K562 (cell line): ENCODE data around the gene HNRNPA2B1. TPM values are rescaled to one million over a fixed set of nuclear protein-coding genes. Genes with fewer than 3 reads are reported as not detected.

Experiments used
- BCL6 ChIP-seq: fragments of 250-450 bp; sonication (Bioruptor Pico); IDR thresholded peaks from 2 replicates; pipeline ENCODE4 v1.4.0; 2020
- CC2D1A ChIP-seq: fragments of 450-650 bp; IDR thresholded peaks from 2 replicates; pipeline ENCODE4 v1.6.1; 2017; ENCODE audit warnings: mild to moderate bottlenecking
- DNMT1 ChIP-seq: fragments of 450-650 bp; IDR thresholded peaks from 2 replicates; pipeline ENCODE4 v1.6.1; 2016; ENCODE audit warnings: antibody characterized with exemption, mild to moderate bottlenecking
- KLF10 ChIP-seq: fragments of 250-450 bp; sonication (Bioruptor Pico); IDR thresholded peaks from 2 replicates; pipeline ENCODE4 v1.6.1; 2021; ENCODE audit warnings: matching md5 sums
- NBN ChIP-seq: fragments of 450-650 bp; IDR thresholded peaks from 2 replicates; pipeline ENCODE4 v1.6.1; 2016; ENCODE audit warnings: low read depth, mild to moderate bottlenecking
- PHB2 ChIP-seq: fragments of 450-650 bp; IDR thresholded peaks from 2 replicates; pipeline ENCODE4 v1.6.1; 2017; ENCODE audit warnings: low read depth
- PURB ChIP-seq: sonication (generic); formaldehyde crosslinking; IDR thresholded peaks from 2 replicates; pipeline ENCODE4 v1.9.0; 2021; ENCODE audit warnings: low read depth, mild to moderate bottlenecking, missing genetic modification reagents
- SRSF9 ChIP-seq: fragments of 200-400 bp; formaldehyde crosslinking; IDR thresholded peaks from 2 replicates; pipeline ENCODE4 v1.6.1; 2017; ENCODE audit warnings: low read depth, low read length, borderline replicate concordance
- U2AF2 ChIP-seq: fragments of 200-400 bp; formaldehyde crosslinking; optimal IDR thresholded peaks from 2 replicates; pipeline ENCODE3; 2017; ENCODE audit warnings: low read depth, mild to moderate bottlenecking, low read length
- ZBTB7A ChIP-seq: IDR thresholded peaks from 2 replicates; pipeline ENCODE4 v1.6.1; 2011; ENCODE audit warnings: low read depth, mild to moderate bottlenecking, low read length, moderate library complexity, borderline replicate concordance; ENCODE audit not compliant: control insufficient read depth
- ZNF274 ChIP-seq: IDR thresholded peaks from 2 replicates; pipeline ENCODE4 v1.6.1; 2011; ENCODE audit warnings: low read depth, mild to moderate bottlenecking, low read length, moderate library complexity, borderline replicate concordance
- ZNF740 ChIP-seq, 3 experiments: fragments of 200-800 bp in 1 of 3; sonication (Bioruptor generic) in 1 of 3; sonication (generic) in 1 of 3; formaldehyde crosslinking in 1 of 3; IDR thresholded peaks; 2 replicates each; pipeline versions ENCODE4 v1.6.1 to v1.8.0; 2016 to 2022; ENCODE audit warnings: mild to moderate bottlenecking in 2 of 3, missing compliant biosample characterization in 2 of 3, missing genetic modification characterization in 2 of 3, missing genetic modification reagents in 1 of 3
- polyA plus RNA-seq, 8 experiments: library from polyadenylated mRNA; depleted of rRNA in 4 of 8; stranded (reverse) in 5 of 8; unstranded in 3 of 8; fragments of >200 nt; fragmentation: Nextera tagmentation in 2 of 8; fragmentation: Illumina TruSeq in 1 of 8; extraction: Ambion mirVana in 2 of 8; extraction: Trizol in 1 of 8; gene quantifications; 2 replicates each; pipeline versions ENCODE4 v1.2.1 to v1.2.3, GENCODE V29; 2011 to 2014; ENCODE audit warnings: inconsistent platforms in 1 of 8, missing spikeins in 1 of 8
- total RNA-seq, 7 experiments: library from RNA; depleted of rRNA in 6 of 7; stranded (reverse); fragments of >200 nt in 6 of 7; fragmentation: Illumina TruSeq in 2 of 7; extraction: Trizol in 2 of 7; gene quantifications; 2 replicates each; pipeline versions ENCODE4 v1.2.1 to v1.2.3, GENCODE V29; 2011 to 2021; ENCODE audit warnings: low replicate concordance in 1 of 7
- TF ChIP-seq, protein P1 (sequence below), 2 experiments: fragments of 450-650 bp; IDR thresholded peaks; 2 replicates each; pipeline ENCODE4 v1.6.1; 2018; ENCODE audit warnings: mild to moderate bottlenecking in 2 of 2, low read depth in 1 of 2; ENCODE audit not compliant: partially characterized antibody in 2 of 2
- TF ChIP-seq, protein P2 (sequence below): fragments of 450-650 bp; IDR thresholded peaks from 2 replicates; pipeline ENCODE4 v1.6.1; 2016; ENCODE audit warnings: low read depth

The HNRNPA2B1 gene
- total and polyA plus RNA-seq, 9 of the 15 experiments (the other 6 are each of a cell fraction or from before 2014, with no cell fraction given): 630 to 1,989 (median 865) TPM

DNA sequence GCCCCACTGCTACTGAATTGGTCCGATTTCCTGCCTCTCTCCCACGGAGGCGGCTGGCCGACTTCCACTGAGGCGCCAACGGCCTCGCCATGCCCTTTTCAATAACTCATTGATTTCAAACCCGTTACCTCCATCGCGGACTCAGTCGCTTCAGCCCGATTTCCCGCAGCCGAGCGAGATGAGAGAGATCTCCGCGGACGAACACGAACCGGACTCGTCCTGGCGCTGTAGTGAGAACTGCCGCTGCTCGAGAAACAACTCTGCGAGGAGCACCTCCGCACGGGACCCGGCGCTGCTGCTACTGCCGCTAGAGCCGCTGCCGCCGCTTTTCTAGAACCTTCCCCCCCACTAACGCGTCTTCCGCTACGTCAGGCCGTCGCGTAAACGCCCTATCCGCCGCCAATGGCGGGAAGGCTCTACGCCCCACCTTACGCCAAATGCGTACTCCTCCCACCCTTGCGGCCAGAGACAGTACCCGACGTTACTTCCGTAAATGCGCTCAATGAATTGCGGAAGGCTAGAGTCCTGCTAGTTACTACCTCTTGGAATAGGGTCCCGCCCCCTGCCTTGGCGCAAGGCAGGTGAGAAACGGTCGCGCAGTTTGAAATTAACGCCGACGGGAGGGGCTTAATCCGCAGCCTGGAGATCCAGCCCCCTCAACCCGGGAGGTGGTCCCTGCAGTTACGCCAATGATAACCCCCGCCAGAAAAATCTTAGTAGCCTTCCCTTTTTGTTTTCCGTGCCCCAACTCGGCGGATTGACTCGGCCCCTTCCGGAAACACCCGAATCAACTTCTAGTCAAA lies at the start of gene HNRNPA2B1 (continued):
- TF ChIP-seq, protein P1, sequence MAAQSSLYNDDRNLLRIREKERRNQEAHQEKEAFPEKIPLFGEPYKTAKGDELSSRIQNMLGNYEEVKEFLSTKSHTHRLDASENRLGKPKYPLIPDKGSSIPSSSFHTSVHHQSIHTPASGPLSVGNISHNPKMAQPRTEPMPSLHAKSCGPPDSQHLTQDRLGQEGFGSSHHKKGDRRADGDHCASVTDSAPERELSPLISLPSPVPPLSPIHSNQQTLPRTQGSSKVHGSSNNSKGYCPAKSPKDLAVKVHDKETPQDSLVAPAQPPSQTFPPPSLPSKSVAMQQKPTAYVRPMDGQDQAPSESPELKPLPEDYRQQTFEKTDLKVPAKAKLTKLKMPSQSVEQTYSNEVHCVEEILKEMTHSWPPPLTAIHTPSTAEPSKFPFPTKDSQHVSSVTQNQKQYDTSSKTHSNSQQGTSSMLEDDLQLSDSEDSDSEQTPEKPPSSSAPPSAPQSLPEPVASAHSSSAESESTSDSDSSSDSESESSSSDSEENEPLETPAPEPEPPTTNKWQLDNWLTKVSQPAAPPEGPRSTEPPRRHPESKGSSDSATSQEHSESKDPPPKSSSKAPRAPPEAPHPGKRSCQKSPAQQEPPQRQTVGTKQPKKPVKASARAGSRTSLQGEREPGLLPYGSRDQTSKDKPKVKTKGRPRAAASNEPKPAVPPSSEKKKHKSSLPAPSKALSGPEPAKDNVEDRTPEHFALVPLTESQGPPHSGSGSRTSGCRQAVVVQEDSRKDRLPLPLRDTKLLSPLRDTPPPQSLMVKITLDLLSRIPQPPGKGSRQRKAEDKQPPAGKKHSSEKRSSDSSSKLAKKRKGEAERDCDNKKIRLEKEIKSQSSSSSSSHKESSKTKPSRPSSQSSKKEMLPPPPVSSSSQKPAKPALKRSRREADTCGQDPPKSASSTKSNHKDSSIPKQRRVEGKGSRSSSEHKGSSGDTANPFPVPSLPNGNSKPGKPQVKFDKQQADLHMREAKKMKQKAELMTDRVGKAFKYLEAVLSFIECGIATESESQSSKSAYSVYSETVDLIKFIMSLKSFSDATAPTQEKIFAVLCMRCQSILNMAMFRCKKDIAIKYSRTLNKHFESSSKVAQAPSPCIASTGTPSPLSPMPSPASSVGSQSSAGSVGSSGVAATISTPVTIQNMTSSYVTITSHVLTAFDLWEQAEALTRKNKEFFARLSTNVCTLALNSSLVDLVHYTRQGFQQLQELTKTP (IDR thresholded peaks at IDR 0.05; ENCODE audit: low read depth in 1 of 2, partially characterized antibody in 2 of 2): peak; percentile 47 to 86
- TF ChIP-seq PURB (CRISPR knock-in tag) (no peak), ZNF740 (CRISPR knock-in tag; IDR thresholded peaks at IDR 0.05) (peak; percentile 100), ZNF740 (tag; IDR thresholded peaks at IDR 0.05) (peak in 1 of 2 experiments; percentile 98; a peak in 2 of 4 replicates), BCL6 (no peak), KLF10 (CRISPR knock-in tag) (no peak), SRSF9 (no peak), PHB2 (no peak), CC2D1A (peak; percentile 98), DNMT1 (0 out of 2 replicates have a peak, but pooled peaks have one; percentile 68), U2AF2 (no peak), ZNF274 (no peak), NBN (no peak), ZBTB7A (no peak; the same call in 1 of the 2 replicates)
- TF ChIP-seq, protein P2, sequence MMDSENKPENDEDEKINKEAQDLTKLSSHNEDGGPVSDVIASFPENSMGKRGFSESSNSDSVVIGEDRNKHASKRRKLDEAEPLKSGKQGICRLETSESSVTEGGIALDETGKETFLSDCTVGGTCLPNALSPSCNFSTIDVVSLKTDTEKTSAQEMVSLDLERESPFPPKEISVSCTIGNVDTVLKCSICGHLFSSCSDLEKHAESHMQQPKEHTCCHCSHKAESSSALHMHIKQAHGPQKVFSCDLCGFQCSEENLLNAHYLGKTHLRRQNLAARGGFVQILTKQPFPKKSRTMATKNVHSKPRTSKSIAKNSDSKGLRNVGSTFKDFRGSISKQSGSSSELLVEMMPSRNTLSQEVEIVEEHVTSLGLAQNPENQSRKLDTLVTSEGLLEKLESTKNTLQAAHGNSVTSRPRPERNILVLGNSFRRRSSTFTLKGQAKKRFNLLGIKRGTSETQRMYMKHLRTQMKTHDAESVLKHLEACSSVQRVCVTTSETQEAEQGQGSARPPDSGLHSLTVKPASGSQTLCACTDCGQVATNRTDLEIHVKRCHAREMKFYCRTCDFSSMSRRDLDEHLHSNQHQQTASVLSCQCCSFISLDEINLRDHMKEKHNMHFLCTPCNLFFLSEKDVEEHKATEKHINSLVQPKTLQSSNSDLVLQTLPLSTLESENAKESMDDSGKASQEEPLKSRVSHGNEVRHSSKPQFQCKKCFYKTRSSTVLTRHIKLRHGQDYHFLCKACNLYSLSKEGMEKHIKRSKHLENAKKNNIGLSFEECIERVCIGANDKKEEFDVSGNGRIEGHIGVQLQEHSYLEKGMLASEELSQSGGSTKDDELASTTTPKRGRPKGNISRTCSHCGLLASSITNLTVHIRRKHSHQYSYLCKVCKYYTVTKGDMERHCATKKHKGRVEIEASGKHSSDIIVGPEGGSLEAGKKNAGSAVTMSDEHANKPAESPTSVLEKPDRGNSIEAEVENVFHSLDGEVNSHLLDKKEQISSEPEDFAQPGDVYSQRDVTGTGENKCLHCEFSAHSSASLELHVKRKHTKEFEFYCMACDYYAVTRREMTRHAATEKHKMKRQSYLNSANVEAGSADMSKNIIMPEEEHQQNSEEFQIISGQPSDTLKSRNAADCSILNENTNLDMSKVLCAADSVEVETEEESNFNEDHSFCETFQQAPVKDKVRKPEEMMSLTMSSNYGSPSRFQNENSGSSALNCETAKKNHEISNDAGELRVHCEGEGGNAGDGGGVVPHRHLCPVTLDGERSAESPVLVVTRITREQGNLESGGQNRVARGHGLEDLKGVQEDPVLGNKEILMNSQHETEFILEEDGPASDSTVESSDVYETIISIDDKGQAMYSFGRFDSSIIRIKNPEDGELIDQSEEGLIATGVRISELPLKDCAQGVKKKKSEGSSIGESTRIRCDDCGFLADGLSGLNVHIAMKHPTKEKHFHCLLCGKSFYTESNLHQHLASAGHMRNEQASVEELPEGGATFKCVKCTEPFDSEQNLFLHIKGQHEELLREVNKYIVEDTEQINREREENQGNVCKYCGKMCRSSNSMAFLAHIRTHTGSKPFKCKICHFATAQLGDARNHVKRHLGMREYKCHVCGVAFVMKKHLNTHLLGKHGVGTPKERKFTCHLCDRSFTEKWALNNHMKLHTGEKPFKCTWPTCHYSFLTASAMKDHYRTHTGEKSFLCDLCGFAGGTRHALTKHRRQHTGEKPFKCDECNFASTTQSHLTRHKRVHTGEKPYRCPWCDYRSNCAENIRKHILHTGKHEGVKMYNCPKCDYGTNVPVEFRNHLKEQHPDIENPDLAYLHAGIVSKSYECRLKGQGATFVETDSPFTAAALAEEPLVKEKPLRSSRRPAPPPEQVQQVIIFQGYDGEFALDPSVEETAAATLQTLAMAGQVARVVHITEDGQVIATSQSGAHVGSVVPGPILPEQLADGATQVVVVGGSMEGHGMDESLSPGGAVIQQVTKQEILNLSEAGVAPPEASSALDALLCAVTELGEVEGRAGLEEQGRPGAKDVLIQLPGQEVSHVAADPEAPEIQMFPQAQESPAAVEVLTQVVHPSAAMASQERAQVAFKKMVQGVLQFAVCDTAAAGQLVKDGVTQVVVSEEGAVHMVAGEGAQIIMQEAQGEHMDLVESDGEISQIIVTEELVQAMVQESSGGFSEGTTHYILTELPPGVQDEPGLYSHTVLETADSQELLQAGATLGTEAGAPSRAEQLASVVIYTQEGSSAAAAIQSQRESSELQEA: no peak
